Femur (tissue), 1 donor: Measurements from ENCODE around the gene DRAP1.

Experiments used
- DNase-seq: peaks from one replicate; pipeline ENCODE4 v3.0.0-alpha.2; 2017

DRAP1 gene

DNA sequence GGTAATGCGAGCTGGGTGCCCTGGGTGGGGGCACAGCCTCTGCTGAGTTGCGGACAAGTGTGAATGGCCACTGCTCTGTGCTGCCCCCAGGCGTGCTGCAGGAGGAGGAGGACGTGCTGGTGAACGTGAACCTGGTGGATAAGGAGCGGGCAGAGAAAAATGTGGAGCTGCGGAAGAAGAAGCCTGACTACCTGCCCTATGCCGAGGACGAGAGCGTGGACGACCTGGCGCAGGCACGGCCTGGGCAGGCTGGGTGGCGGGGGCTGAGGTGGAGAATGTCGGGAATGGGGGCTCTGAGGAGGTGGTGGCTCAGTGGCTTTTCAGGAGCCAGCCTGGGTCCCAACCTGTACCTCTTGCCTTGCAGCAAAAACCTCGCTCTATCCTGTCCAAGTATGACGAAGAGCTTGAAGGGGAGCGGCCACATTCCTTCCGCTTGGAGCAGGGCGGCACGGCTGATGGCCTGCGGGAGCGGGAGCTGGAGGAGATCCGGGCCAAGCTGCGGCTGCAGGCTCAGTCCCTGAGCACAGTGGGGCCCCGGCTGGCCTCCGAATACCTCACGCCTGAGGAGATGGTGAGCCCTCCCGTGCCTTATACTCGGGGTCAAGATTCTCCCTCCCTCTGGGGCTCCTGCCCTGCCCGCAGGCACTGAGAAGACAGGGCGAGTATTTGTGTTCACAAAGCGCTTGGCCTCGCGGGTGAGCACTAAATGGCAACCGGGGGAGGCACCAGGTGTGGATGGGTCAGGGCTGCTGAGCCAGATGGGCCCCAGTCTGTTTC is 46.9 kb downstream of the DRAP1 start:
- DNase-seq = no peak

DNA sequence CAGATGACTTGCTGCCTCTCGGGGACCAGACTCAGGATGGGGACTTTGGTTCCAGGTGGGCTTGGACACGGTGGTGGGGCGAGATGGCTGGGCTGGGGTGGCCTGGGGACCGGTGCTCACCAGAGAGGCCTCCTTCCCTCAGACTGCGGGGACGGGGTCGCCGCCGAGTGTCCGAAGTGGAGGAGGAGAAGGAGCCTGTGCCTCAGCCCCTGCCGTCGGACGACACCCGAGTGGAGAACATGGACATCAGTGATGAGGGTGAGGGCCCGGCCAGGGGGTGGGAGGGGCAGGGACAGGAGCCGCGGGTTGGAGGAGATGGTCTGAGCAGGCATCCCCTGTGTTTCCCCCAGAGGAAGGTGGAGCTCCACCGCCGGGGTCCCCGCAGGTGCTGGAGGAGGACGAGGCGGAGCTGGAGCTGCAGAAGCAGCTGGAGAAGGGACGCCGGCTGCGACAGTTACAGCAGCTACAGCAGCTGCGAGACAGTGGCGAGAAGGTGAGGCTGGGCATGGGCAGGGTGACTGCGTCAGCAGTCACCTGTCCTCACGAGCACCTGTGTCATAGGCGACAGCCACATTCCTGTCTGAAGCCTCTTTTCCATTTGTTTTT is 48.2 kb downstream of the DRAP1 start:
- no peak for DNase-seq

DNA sequence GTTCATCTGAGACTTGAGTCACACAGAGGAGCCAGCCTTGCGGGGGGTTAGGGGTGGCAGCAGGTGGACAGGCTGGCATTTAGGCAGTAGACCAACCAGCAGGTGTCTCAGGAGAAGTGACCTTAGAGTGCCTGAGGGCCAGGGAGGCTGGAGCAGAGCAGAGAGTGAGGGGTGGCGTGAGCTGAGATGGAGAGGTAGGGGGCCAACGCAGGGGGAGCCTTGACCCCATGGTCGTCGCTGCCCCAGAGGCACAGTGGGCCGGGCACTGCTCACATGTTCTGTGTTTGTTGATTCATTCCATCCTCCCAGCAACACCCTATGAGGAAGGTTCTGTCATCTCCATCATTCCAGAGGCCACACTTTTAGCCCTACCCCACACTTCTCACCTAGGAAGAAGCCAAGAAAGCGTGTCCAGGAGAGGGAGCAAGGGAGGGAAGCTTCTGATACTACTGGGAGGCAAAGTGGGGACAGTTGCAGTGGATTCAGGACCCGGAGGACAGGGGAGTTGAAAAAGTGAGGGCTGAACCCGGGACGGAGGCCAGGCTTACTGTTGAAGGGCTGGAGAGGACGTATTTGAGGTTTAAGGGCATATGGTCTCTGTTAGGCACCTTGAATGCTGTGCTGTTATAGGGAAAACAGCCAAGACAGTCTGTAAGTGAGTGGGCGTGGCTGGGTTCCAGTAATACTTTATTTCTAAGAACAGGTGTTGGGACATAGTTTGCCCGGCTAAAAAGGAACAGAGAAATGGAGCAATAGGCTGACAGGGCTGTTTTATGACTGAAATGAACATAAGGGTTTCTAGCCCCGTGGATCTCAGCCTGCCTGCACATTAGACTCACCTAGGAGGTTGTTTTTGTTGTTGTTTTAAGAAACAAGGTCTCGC is 49.6 kb downstream of the DRAP1 start:
- no peak for DNase-seq
